AG04449 (cell line): ENCODE results near the gene GPC5.

Source experiments
- CTCF ChIA-PET: fragments of 350-600 bp; formaldehyde crosslinking; extraction: SDS; loops from one replicate; lab custom pipeline; 2021; ENCODE audit warnings: antibody characterized with exemption; lab: Yijun Ruan, JAX
- POLR2A ChIA-PET: fragments of 400-600, 350-600 bp; formaldehyde crosslinking; extraction: SDS; loops from one replicate; lab custom pipeline; 2020; ENCODE audit warnings: antibody characterized with exemption, inconsistent platforms; lab: Yijun Ruan, JAX
- DNase-seq: peaks from one replicate; pipeline ENCODE4 v3.0.0-alpha.2; 2010; ENCODE audit warnings: low read depth, low spot score
- H3K4me3 ChIP-seq: 2 replicates; pipeline ENCODE4 v1.5.1; 2011; ENCODE audit warnings: low read depth, mild to moderate bottlenecking, control low read depth, low read length
- CTCF ChIP-seq: IDR thresholded peaks from one replicate; pipeline ENCODE4 v1.5.1; 2011; ENCODE audit warnings: mild to moderate bottlenecking, moderate library complexity, low read length, control low read depth, inconsistent platforms; ENCODE audit not compliant: insufficient read depth; ENCODE audit errors: missing control alignments

GPC5 gene

GRCh38 chr13:92126399-92126798 is 728.0 kb downstream of the GPC5 start:
- CTCF ChIA-PET = no interaction called here
- POLR2A ChIA-PET = no interaction called here
- DNase-seq = no peak
- no peak overlapping the region for H3K4me3 ChIP-seq
- TF ChIP-seq CTCF = no peak

GRCh38 chr13:92135509-92135908 is 737.1 kb downstream of the GPC5 start:
- ChIA-PET POLR2A (no interaction called here), CTCF (no interaction called here)
- H3K4me3 ChIP-seq = no peak overlapping the region
- DNase-seq = no peak
- no peak for TF ChIP-seq CTCF

- DNase-seq = no peak
- POLR2A ChIA-PET = no interaction called here
- CTCF ChIA-PET = no interaction called here
- H3K4me3 ChIP-seq = no peak overlapping the region
- TF ChIP-seq CTCF = no peak
Observed at GRCh38 chr13:92136449-92137155, 738.2 kb downstream of the GPC5 start.

- ChIA-PET CTCF (no interaction called here), POLR2A (no interaction called here)
- TF ChIP-seq CTCF = no peak
- H3K4me3 ChIP-seq = no peak overlapping the region
- no peak for DNase-seq
Observed at GRCh38 chr13:92137520-92137919, 739.1 kb downstream of the GPC5 start.

- ChIA-PET CTCF (no interaction called here), POLR2A (no interaction called here)
- no peak overlapping the region for H3K4me3 ChIP-seq
- no peak for DNase-seq
- no peak for TF ChIP-seq CTCF
Observed at GRCh38 chr13:92143766-92144165, 745.3 kb downstream of the GPC5 start.

GRCh38 chr13:92150606-92151005 is 752.2 kb downstream of the GPC5 start:
- no peak overlapping the region for H3K4me3 ChIP-seq
- no peak for TF ChIP-seq CTCF
- no peak for DNase-seq
- ChIA-PET CTCF (no interaction called here), POLR2A (no interaction called here)
